Skeletal muscle cell (primary cell): ENCODE measurements around the gene INS.

Experiments
- DNase-seq: peaks from one replicate; pipeline ENCODE4 v3.0.0-alpha.2; 2010; ENCODE audit warnings: low read depth
- H3K4me3 ChIP-seq: 2 replicates; pipeline ENCODE4 v1.5.1; 2011; ENCODE audit warnings: low read depth, mild to moderate bottlenecking, control low read depth, low read length, moderate library complexity

INS gene

GRCh38 chr11:2168286-2169004 is 7.4 kb upstream of the INS start:
- DNase-seq = no peak
- H3K4me3 ChIP-seq = no peak overlapping the region

- H3K4me3 ChIP-seq = no peak overlapping the region
- no peak for DNase-seq
These were observed 6.4 kb upstream of the INS start for GRCh38 chr11:2167141-2168045.

- DNase-seq = no peak
- no peak overlapping the region for H3K4me3 ChIP-seq
These were observed 5.3 kb upstream of the INS start for GRCh38 chr11:2166091-2166851.

- no peak for DNase-seq
- H3K4me3 ChIP-seq = no peak overlapping the region
These were observed 4.6 kb upstream of the INS start for GRCh38 chr11:2165571-2165970.

- no peak overlapping the region for H3K4me3 ChIP-seq
- DNase-seq = no peak
These were observed 4.0 kb upstream of the INS start for GRCh38 chr11:2164861-2165555.

- no peak overlapping the region for H3K4me3 ChIP-seq
- no peak for DNase-seq
These were observed 3.1 kb upstream of the INS start for GRCh38 chr11:2164081-2164480.

- no peak overlapping the region for H3K4me3 ChIP-seq
These were observed 2.5 kb upstream of the INS start for GRCh38 chr11:2163428-2163978.

GRCh38 chr11:2159536-2160413 is 1.2 kb downstream of the INS start:
- no peak overlapping the region for H3K4me3 ChIP-seq
- no peak for DNase-seq

More at GRCh38 chr11:2163428-2163978, 2.5 kb upstream of the INS start:
- no peak for DNase-seq

GRCh38 chr11:2158966-2159365 is 2.0 kb downstream of the INS start:
- H3K4me3 ChIP-seq = no peak overlapping the region
- no peak for DNase-seq

GRCh38 chr11:2158296-2158737 is 2.7 kb downstream of the INS start:
- no peak for DNase-seq
- no peak overlapping the region for H3K4me3 ChIP-seq

- no peak overlapping the region for H3K4me3 ChIP-seq
- DNase-seq = no peak
These were observed 3.5 kb downstream of the INS start for GRCh38 chr11:2157294-2158040.

- no peak overlapping the region for H3K4me3 ChIP-seq
- no peak for DNase-seq
These were observed 4.4 kb downstream of the INS start for GRCh38 chr11:2156416-2157182.

- DNase-seq = no peak
- H3K4me3 ChIP-seq = no peak overlapping the region
These were observed 5.5 kb downstream of the INS start for GRCh38 chr11:2155511-2155910.

- DNase-seq = no peak
- no peak overlapping the region for H3K4me3 ChIP-seq
These were observed 6.1 kb downstream of the INS start for GRCh38 chr11:2154889-2155288.

- no peak for DNase-seq
- H3K4me3 ChIP-seq = no peak overlapping the region
These were observed 6.8 kb downstream of the INS start for GRCh38 chr11:2154195-2154585.

GRCh38 chr11:2153581-2154194 is 7.3 kb downstream of the INS start:
- no peak for DNase-seq
- H3K4me3 ChIP-seq = no peak overlapping the region
